Calu3 (cell line): ENCODE data around the gene ANKRD30A. TPM values are rescaled to one million over a fixed set of nuclear protein-coding genes. Genes with fewer than 3 reads are reported as not detected.
A peak's percentile ranks its signal among the peaks of the same experiment; 100 is the strongest.
"Not testable (repeated sequence)": the region's sequence is repeated elsewhere in the genome, so short reads cannot be mapped to it uniquely, and the experiment has no call there.

Source experiments
- BruUV-seq: library from RNA; stranded (reverse); fragments of 400-500 nt; replicated peaks from 2 replicates; lab custom pipeline; 2021; lab: Mats Ljungman, UMichigan
- CTCF ChIA-PET: fragments of 300-600 bp; sonication (Branson Sonifier 250); formaldehyde crosslinking; loops from one replicate; lab custom pipeline; 2022; ENCODE audit warnings: antibody characterized with exemption; lab: Charles Lee
- DNase-seq: peaks from one replicate; pipeline ENCODE4 v3.0.0; 2022
- H3K27ac Mint-ChIP-seq: one replicate; pipeline ENCODE4 v1.8.0; 2022; ENCODE audit warnings: mixed read lengths; ENCODE audit not compliant: unreplicated experiment
- H3K27me3 Mint-ChIP-seq: one replicate; pipeline ENCODE4 v1.8.0; 2022; ENCODE audit warnings: mixed read lengths; ENCODE audit not compliant: unreplicated experiment
- H3K36me3 Mint-ChIP-seq: one replicate; pipeline ENCODE4 v1.8.0; 2022; ENCODE audit warnings: mild to moderate bottlenecking, moderate library complexity, mixed read lengths; ENCODE audit not compliant: insufficient read depth, unreplicated experiment
- H3K4me1 Mint-ChIP-seq: one replicate; pipeline ENCODE4 v1.8.0; 2022; ENCODE audit warnings: mild to moderate bottlenecking, low read depth, mixed read lengths; ENCODE audit not compliant: unreplicated experiment
- H3K4me3 Mint-ChIP-seq: one replicate; pipeline ENCODE4 v1.8.0; 2022; ENCODE audit warnings: mild to moderate bottlenecking, low read depth, moderate library complexity, mixed read lengths; ENCODE audit not compliant: unreplicated experiment
- H3K9me3 Mint-ChIP-seq: one replicate; pipeline ENCODE4 v1.8.0; 2022; ENCODE audit warnings: low read depth, mixed read lengths; ENCODE audit not compliant: unreplicated experiment
- intact Hi-C: fragments of 100-400 bp; cut with micrococcal nuclease; formaldehyde crosslinking; loops from one replicate; pipeline ENCODE4 v1.10.0; 2022; ENCODE audit not compliant: unreplicated experiment
- total RNA-seq: library from RNA; stranded (reverse); gene quantifications from 2 replicates; pipeline ENCODE4 v1.2.3, GENCODE V29; 2022
- TF ChIP-seq, protein P1 (sequence below): fragments of 200-600 bp; IDR thresholded peaks from one replicate; pipeline ENCODE4 v1.8.0; 2022; ENCODE audit warnings: antibody characterized with exemption; ENCODE audit not compliant: unreplicated experiment

Gene ANKRD30A
- total RNA-seq, 1 experiment from 2014 or later = not detected

DNA sequence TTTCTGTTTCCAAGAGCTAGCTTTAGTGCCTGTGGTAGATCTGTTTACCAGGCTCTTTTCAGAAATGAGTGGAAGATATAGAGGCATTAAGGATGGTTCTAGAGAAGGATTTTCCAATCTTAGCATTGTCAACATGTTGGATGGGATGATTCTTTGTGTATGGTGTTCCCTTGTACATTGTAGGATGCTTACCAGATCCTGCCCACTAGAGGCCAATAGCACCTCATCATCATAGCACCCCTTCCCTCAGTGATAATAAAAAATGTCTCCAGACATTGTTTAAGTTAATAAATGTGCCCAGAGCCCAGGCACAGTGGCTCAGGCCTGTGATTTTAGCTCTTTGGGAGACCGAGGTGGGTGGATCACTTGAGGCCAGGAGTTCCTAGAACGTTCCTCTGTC is 121.2 kb downstream of the ANKRD30A start:
- Mint-ChIP-seq H3K27ac (no peak overlapping the region), H3K9me3 (peaks cover 3% of the 10 kb centered on the region), H3K4me3 (no peak overlapping the region), H3K27me3 (no peaks in the 10 kb centered on the region), H3K4me1 (no peaks in the 10 kb centered on the region), H3K36me3 (no peaks in the 10 kb centered on the region)
- intact Hi-C loops = no loop called here
- CTCF ChIA-PET = no interaction called here
- TF ChIP-seq, protein P1, sequence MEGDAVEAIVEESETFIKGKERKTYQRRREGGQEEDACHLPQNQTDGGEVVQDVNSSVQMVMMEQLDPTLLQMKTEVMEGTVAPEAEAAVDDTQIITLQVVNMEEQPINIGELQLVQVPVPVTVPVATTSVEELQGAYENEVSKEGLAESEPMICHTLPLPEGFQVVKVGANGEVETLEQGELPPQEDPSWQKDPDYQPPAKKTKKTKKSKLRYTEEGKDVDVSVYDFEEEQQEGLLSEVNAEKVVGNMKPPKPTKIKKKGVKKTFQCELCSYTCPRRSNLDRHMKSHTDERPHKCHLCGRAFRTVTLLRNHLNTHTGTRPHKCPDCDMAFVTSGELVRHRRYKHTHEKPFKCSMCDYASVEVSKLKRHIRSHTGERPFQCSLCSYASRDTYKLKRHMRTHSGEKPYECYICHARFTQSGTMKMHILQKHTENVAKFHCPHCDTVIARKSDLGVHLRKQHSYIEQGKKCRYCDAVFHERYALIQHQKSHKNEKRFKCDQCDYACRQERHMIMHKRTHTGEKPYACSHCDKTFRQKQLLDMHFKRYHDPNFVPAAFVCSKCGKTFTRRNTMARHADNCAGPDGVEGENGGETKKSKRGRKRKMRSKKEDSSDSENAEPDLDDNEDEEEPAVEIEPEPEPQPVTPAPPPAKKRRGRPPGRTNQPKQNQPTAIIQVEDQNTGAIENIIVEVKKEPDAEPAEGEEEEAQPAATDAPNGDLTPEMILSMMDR = no peak
- no TSS peak for BruUV-seq
- no peak for DNase-seq

DNA sequence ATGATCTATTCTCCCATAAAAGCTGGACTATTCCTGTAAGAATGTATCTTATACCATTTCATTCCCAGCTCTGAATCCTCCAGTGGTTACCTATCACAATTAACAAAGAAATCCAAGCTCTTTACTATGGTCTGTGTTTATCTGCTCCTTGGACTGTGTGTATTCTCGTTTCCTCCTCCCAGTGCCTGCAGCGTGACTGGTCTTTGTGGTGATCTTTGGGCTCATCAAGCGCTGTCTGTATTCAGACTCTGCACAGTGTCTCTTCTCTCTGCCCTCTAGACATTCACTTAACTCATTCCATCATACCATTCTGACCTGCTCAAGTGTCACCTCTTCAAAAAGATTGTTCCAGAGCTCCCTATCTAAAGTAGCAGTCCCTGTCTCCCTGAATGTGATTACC is 130.4 kb downstream of the ANKRD30A start:
- not testable (repeated sequence) for H3K9me3 Mint-ChIP-seq, H3K27me3 Mint-ChIP-seq, H3K36me3 Mint-ChIP-seq

DNA sequence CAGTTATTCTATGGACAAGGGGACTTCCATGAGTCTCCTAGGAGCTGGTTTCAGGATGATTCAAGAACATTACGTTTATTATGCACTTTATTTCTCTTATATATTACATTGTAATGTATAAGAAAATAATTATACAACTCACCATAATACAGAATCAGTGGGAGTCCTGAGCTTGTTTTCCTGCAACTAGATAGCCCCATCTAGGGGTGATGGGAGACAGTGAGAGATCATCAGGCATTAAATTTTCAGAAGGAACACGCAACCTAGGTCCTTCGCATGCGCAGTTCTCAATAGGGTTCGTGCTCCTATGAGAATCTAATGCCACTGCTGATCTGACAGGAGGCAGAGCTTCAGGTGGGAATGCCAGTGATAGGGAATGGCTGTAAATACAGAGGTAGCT is 137.9 kb downstream of the ANKRD30A start:
- Mint-ChIP-seq H3K36me3 (no peaks in the 10 kb centered on the region), H3K4me3 (no peak overlapping the region), H3K4me1 (no peaks in the 10 kb centered on the region), H3K27me3 (no peaks in the 10 kb centered on the region), H3K27ac (no peak overlapping the region), H3K9me3 (no peaks in the 10 kb centered on the region)
- TF ChIP-seq, protein P1 = no peak
- CTCF ChIA-PET = no interaction called here
- DNase-seq = peak; percentile 3
- intact Hi-C loops = loop anchor here (5.0 to 10.0 kb wide), 2 partner anchors 119 to 361 kb away; no protein-coding TSS in a partner anchor
- no TSS peak for BruUV-seq

More for the DNA sequence above, 130.4 kb downstream of the ANKRD30A start:
- H3K4me1 Mint-ChIP-seq, DNase-seq, H3K27ac Mint-ChIP-seq, H3K4me3 Mint-ChIP-seq, BruUV-seq, CTCF ChIA-PET, intact Hi-C loops: not testable (repeated sequence)

DNA sequence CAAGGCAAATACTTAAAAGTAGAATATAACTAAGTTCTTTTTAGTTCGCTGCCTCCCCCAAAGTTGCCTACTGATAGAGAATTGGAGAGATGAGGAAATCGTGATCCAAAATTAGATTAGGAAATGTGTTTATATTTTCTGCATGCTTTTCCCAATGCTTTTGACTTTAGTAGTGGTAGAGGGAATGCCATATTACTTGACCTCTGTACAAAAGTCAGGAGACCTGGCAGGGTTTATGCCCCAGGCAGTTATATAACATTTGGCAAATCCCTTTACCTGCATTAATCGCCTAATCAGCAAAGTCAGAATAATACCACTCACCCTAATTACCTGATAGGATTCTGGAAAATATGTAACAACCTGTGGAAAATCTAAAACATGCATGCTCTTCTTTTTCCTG is 142.9 kb downstream of the ANKRD30A start:
- no peak for DNase-seq
- H3K27me3 Mint-ChIP-seq = no peaks in the 10 kb centered on the region
- H3K4me3 Mint-ChIP-seq = no peak overlapping the region
- H3K4me1 Mint-ChIP-seq = no peaks in the 10 kb centered on the region
- H3K9me3 Mint-ChIP-seq = peaks cover 2% of the 10 kb centered on the region
- no peaks in the 10 kb centered on the region for H3K36me3 Mint-ChIP-seq
- H3K27ac Mint-ChIP-seq = no peak overlapping the region
- CTCF ChIA-PET = no interaction called here
- no TSS peak for BruUV-seq
- intact Hi-C loops = loop anchor here (10.0 kb wide), 1 partner anchor 123 kb away; no protein-coding TSS in a partner anchor
- TF ChIP-seq, protein P1 = no peak

DNA sequence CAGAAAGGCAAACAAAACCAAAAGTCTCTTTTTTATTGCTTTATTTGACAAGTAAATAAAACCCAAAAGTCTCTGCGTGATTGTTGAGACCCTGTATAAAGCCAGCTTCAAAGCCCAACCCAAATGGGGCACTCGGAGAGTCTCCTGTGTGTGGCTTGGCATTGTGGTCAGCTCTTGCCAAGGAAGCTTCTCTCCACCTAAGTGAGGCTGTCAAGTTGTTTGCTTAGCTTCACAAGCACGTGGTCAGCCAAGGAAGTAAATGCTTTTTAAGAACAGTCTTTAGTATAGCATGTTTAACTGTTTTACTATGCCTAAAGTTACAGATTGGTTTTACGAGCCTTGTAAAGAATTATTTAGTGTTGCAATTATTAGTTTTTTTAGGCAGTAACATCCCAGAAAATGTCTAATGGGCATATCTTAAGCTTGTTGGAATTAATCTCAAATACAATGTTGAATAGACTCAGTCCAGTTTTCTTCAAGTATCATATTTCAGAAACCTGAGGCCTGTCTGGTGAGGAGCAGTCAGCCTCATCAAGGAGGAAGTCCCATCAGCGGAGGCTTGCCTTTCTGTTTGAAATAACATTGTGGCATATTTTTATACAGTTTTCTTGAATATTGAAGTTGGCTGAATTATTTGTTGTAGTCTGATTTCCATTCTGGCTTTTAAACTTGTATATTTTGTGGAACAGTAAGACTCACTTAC is 144.3 kb downstream of the ANKRD30A start:
- H3K27ac Mint-ChIP-seq = no peak overlapping the region
- no peak overlapping the region for H3K4me3 Mint-ChIP-seq
- no peaks in the 10 kb centered on the region for H3K4me1 Mint-ChIP-seq
- BruUV-seq = no TSS peak
- no peaks in the 10 kb centered on the region for H3K36me3 Mint-ChIP-seq
- CTCF ChIA-PET = no interaction called here
- intact Hi-C loops = loop anchor here (10.0 kb wide), 1 partner anchor 125 kb away; no protein-coding TSS in a partner anchor
- no peaks in the 10 kb centered on the region for H3K27me3 Mint-ChIP-seq
- no peak for DNase-seq
- peaks cover 2% of the 10 kb centered on the region for H3K9me3 Mint-ChIP-seq
- TF ChIP-seq, protein P1 = no peak
